ENCODE data around the gene FKBP4.
A peak's percentile ranks its signal among the peaks of the same experiment; 100 is the strongest.

FKBP4 gene

GRCh38 chr12:2783936-2784600 is 10.7 kb upstream of the FKBP4 start:
- peak; percentile 83 for DNase-seq

GRCh38 chr12:2785017-2785416 is 9.8 kb upstream of the FKBP4 start:
- no peak for DNase-seq

GRCh38 chr12:2791089-2791488 is 3.7 kb upstream of the FKBP4 start:
- DNase-seq = no peak

GRCh38 chr12:2792671-2793500 is 1.9 kb upstream of the FKBP4 start:
- no peak for DNase-seq

- DNase-seq = no peak
Measured at GRCh38 chr12:2793561-2793960, 1.2 kb upstream of the FKBP4 start.

- DNase-seq = peak; percentile 80
Measured at GRCh38 chr12:2794191-2794735, 507 bp upstream of the FKBP4 start.

GRCh38 chr12:2795291-2796186 is 769 bp downstream of the FKBP4 start:
- DNase-seq = peak; percentile 87

- no peak for DNase-seq
Measured at GRCh38 chr12:2796187-2796666, 1.5 kb downstream of the FKBP4 start.

GRCh38 chr12:2797721-2798418 is 3.1 kb downstream of the FKBP4 start:
- DNase-seq = no peak

GRCh38 chr12:2800046-2800570 is 5.3 kb downstream of the FKBP4 start:
- no peak for DNase-seq

GRCh38 chr12:2801044-2801783 is 6.4 kb downstream of the FKBP4 start:
- no peak for DNase-seq

- no peak for DNase-seq
Measured at GRCh38 chr12:2803635-2804392, 9.0 kb downstream of the FKBP4 start.

GRCh38 chr12:2804393-2805142 is 9.8 kb downstream of the FKBP4 start:
- no peak for DNase-seq

GRCh38 chr12:2805143-2805520 is 10.4 kb downstream of the FKBP4 start:
- no peak for DNase-seq

GRCh38 chr12:2806700-2807099 is 11.9 kb downstream of the FKBP4 start:
- DNase-seq = no peak

- no peak for DNase-seq
Measured at GRCh38 chr12:2811801-2812200, 17.0 kb downstream of the FKBP4 start.

- peak; percentile 97 for DNase-seq
Measured at GRCh38 chr12:2812290-2813213, 17.8 kb downstream of the FKBP4 start, which contains the start of gene ITFG2. Gene ITFG2, plus strand, starts transcription at chr12:2812668. Its CDS starts 93 bp downstream, at chr12:2812761.
